GM12878 (cell line): Measurements from ENCODE around the gene PTPRF.

ENCODE experiments used
- ATF7 ChIP-seq: fragments of 450-650 bp; IDR thresholded peaks from 2 replicates; pipeline ENCODE4 v1.6.1; 2016; ENCODE audit warnings: low read depth, mild to moderate bottlenecking
- CEBPB ChIP-seq, 2 experiments: fragments of 150-350 bp in 1 of 2; IDR thresholded peaks; 2 replicates each; pipeline ENCODE4 v1.6.1; 2012 to 2014; ENCODE audit warnings: low read depth in 2 of 2, low read length in 2 of 2, borderline replicate concordance in 1 of 2, inconsistent platforms in 1 of 2
- CREB1 ChIP-seq: IDR thresholded peaks from 2 replicates; pipeline ENCODE4 v1.6.1; 2012; ENCODE audit warnings: low read depth, mild to moderate bottlenecking, inconsistent platforms
- MTA2 ChIP-seq: fragments of 450-650 bp; IDR thresholded peaks from 2 replicates; pipeline ENCODE4 v1.6.1; 2016; ENCODE audit warnings: low read depth, mild to moderate bottlenecking, moderate library complexity
- POLR2A ChIP-seq: IDR thresholded peaks from 2 replicates; pipeline ENCODE4 v1.6.1; 2011; ENCODE audit warnings: low read depth, mild to moderate bottlenecking, low read length
- RAD21 ChIP-seq: IDR thresholded peaks from 2 replicates; pipeline ENCODE4 v1.6.1; 2011; ENCODE audit warnings: mild to moderate bottlenecking, low read depth, low read length, moderate library complexity; ENCODE audit not compliant: insufficient read depth
- RFX5 ChIP-seq: IDR thresholded peaks from 2 replicates; pipeline ENCODE4 v1.6.1; 2011; ENCODE audit warnings: low read depth, low read length, improper control_type of control experiment
- SUPT20H ChIP-seq: IDR thresholded peaks from 2 replicates; pipeline ENCODE4 v1.6.1; 2011; ENCODE audit warnings: low read depth, mild to moderate bottlenecking, low read length, moderate library complexity, borderline replicate concordance; ENCODE audit not compliant: control insufficient read depth
- TAF1 ChIP-seq: IDR thresholded peaks from 2 replicates; pipeline ENCODE4 v1.6.1; 2011; ENCODE audit warnings: mild to moderate bottlenecking, low read depth, low read length, borderline replicate concordance
- TARDBP ChIP-seq: IDR thresholded peaks from 2 replicates; pipeline ENCODE4 v1.6.1; 2016; ENCODE audit warnings: borderline replicate concordance
- TF ChIP-seq, protein P1 (sequence below), 3 experiments: IDR thresholded peaks in 2 of 3; conservative IDR thresholded peaks in 1 of 3; 2 replicates each; pipeline ENCODE4 v1.5.1; 2011; ENCODE audit warnings: low read depth in 3 of 3, low read length in 3 of 3, mild to moderate bottlenecking in 3 of 3, control low read depth in 2 of 3, moderate library complexity in 2 of 3, inconsistent platforms in 1 of 3, mixed read lengths in 1 of 3; ENCODE audit not compliant: control insufficient read depth in 2 of 3, insufficient read depth in 1 of 3; ENCODE audit errors: extremely low read depth in 1 of 3
- TF ChIP-seq, protein P2 (sequence below): IDR thresholded peaks from 2 replicates; pipeline ENCODE4 v1.6.1; 2011; ENCODE audit warnings: low read depth, mild to moderate bottlenecking, low read length, moderate library complexity, borderline replicate concordance; ENCODE audit errors: extremely low read depth

DNA sequence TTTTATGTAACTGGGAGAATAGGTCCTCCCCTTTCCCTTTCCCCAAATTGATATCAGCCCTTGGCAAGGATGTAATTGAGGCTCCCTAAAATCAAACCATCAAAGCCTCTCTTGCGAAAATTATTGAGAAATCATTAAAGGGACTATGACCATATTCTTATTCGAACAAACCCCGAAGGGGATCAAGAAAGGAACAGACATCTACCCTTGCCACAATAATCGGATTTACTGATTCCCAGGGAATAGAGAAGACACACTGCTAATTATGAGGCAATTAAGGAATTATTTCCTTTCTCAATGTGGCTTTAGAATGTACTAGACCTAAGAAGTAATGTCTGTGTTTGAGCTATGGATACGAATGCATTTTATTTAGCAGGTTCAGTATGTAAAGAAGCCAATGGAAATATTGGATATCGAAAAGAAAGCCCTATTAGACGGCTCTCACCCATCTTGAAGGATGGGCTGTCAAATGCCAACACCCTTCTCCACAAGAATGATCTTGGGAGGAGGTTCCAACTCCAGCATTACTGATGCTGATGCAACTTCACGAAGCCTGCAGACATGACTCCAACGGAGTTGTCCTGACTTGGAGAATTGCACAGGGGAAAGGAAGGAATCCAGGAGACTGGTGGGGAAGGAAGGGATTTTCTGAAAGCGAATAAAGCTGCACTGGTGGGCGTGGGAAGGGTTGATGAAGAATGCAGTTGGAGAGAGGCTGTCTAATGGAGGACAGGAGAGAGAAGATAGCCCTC, 11.6 kb upstream of the PTPRF start:
- TF ChIP-seq TAF1 (no peak), SUPT20H (no peak), RAD21 (no peak), CEBPB (IDR thresholded peaks at IDR 0.05; ENCODE audit: borderline replicate concordance in 1 of 2, low read depth in 2 of 2, low read length in 2 of 2) (no peak), ATF7 (no peak), RFX5 (no peak), POLR2A (no peak), MTA2 (no peak), CREB1 (no peak), TARDBP (no peak)
- TF ChIP-seq, protein P1, sequence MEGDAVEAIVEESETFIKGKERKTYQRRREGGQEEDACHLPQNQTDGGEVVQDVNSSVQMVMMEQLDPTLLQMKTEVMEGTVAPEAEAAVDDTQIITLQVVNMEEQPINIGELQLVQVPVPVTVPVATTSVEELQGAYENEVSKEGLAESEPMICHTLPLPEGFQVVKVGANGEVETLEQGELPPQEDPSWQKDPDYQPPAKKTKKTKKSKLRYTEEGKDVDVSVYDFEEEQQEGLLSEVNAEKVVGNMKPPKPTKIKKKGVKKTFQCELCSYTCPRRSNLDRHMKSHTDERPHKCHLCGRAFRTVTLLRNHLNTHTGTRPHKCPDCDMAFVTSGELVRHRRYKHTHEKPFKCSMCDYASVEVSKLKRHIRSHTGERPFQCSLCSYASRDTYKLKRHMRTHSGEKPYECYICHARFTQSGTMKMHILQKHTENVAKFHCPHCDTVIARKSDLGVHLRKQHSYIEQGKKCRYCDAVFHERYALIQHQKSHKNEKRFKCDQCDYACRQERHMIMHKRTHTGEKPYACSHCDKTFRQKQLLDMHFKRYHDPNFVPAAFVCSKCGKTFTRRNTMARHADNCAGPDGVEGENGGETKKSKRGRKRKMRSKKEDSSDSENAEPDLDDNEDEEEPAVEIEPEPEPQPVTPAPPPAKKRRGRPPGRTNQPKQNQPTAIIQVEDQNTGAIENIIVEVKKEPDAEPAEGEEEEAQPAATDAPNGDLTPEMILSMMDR (IDR thresholded peaks at IDR 0.05 in 2 of 3, conservative IDR thresholded peaks at IDR 0.05 in 1 of 3; ENCODE audit: control insufficient read depth in 2 of 3, extremely low read depth in 1 of 3, insufficient read depth in 1 of 3, low read depth in 3 of 3, low read length in 3 of 3), result no peak
- TF ChIP-seq, protein P2, sequence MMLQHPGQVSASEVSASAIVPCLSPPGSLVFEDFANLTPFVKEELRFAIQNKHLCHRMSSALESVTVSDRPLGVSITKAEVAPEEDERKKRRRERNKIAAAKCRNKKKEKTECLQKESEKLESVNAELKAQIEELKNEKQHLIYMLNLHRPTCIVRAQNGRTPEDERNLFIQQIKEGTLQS, result no peak
